IMR-90 (cell line): ENCODE data around the gene SDHAF4.

Experiments used
- CTCF ChIP-seq: conservative IDR thresholded peaks from 2 replicates; pipeline ENCODE4 v1.5.1; 2012; ENCODE audit warnings: mild to moderate bottlenecking, low read depth, low read length, improper control_type of control experiment
- POLR2A ChIP-seq: IDR thresholded peaks from 2 replicates; pipeline ENCODE4 v1.6.1; 2012; ENCODE audit warnings: mild to moderate bottlenecking, low read depth, low read length
- RAD21 ChIP-seq: IDR thresholded peaks from 2 replicates; pipeline ENCODE4 v1.6.1; 2012; ENCODE audit warnings: low read length, improper control_type of control experiment
- RFX5 ChIP-seq: IDR thresholded peaks from 2 replicates; pipeline ENCODE4 v1.8.0; 2012; ENCODE audit warnings: low read depth, mild to moderate bottlenecking, low read length, moderate library complexity
- TF ChIP-seq, protein P1 (sequence below): fragments of 150-350 bp; IDR thresholded peaks from 2 replicates; pipeline ENCODE4 v1.6.1; 2017; ENCODE audit warnings: mild to moderate bottlenecking, antibody characterized with exemption, low read length, low read depth

DNA sequence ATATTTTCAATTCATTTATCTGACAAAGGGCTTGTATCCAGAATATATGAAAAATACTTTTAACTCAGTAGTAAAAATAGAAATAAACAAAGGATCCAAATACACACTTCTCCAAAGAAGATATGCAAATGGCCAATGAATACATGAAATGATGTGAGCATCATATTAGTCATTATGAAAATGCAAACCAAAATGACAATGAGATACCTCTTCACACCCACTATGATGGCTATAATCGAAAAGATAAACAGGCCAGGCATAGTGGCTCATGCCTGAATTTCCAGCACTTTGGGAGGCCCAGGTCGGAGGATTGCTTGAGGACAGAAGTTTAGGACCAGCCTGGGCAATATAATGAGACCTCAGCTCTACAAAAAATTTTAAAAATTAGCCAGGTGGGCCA, 67.1 kb downstream of the SDHAF4 start:
- TF ChIP-seq CTCF: no peak
- TF ChIP-seq RAD21: no peak
- no peak for TF ChIP-seq POLR2A
- TF ChIP-seq, protein P1, sequence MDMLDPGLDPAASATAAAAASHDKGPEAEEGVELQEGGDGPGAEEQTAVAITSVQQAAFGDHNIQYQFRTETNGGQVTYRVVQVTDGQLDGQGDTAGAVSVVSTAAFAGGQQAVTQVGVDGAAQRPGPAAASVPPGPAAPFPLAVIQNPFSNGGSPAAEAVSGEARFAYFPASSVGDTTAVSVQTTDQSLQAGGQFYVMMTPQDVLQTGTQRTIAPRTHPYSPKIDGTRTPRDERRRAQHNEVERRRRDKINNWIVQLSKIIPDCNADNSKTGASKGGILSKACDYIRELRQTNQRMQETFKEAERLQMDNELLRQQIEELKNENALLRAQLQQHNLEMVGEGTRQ: no peak
- no peak for TF ChIP-seq RFX5
